GM23248 (cell line): Measurements from ENCODE around the gene SMU1.

Experiments used
- EZH2 ChIP-seq: fragments of 200-600 bp; sonication (generic); IDR thresholded peaks from 2 replicates; pipeline ENCODE4 v1.6.1; 2018; ENCODE audit warnings: antibody characterized with exemption, mild to moderate bottlenecking; ENCODE audit not compliant: insufficient read depth, poor library complexity, severe bottlenecking
- EZH2phosphoT487 ChIP-seq: fragments of 200-600 bp; sonication (generic); IDR thresholded peaks from 2 replicates; pipeline ENCODE4 v1.6.1; 2018; ENCODE audit warnings: antibody characterized with exemption, moderate library complexity, mild to moderate bottlenecking, low read depth; ENCODE audit not compliant: insufficient read depth

- no peak for TF ChIP-seq EZH2
- TF ChIP-seq EZH2phosphoT487 = no peak
Observed at GRCh38 chr9:33124046-33124445, 47.6 kb upstream of the SMU1 start.
